ENCODE data around the gene TBL1XR1.
"Not testable (repeated sequence)": the region's sequence is repeated elsewhere in the genome, so short reads cannot be mapped to it uniquely, and the experiment has no call there.

The TBL1XR1 gene

GRCh38 chr3:177208223-177208622 is 10.9 kb upstream of the TBL1XR1 start:
- DNase-seq (ENCODE audit: low read depth, low spot score): no peak

- DNase-seq (ENCODE audit: low read depth, low spot score): no peak
Measured at GRCh38 chr3:177206936-177207335, 9.7 kb upstream of the TBL1XR1 start.

- no peak for DNase-seq (ENCODE audit: low read depth, low spot score)
Measured at GRCh38 chr3:177203689-177204395, 6.6 kb upstream of the TBL1XR1 start.

- DNase-seq (ENCODE audit: low read depth, low spot score): not testable (repeated sequence)
Measured at GRCh38 chr3:177203016-177203415, 5.7 kb upstream of the TBL1XR1 start.

- DNase-seq (ENCODE audit: low read depth, low spot score): no peak
Measured at GRCh38 chr3:177201700-177202397, 4.6 kb upstream of the TBL1XR1 start.

- no peak for DNase-seq (ENCODE audit: low read depth, low spot score)
Measured at GRCh38 chr3:177199206-177199760, 2.0 kb upstream of the TBL1XR1 start.

GRCh38 chr3:177197727-177198460 is 612 bp upstream of the TBL1XR1 start:
- DNase-seq (ENCODE audit: low read depth, low spot score): no peak

- no peak for DNase-seq (ENCODE audit: low read depth, low spot score)
Measured at GRCh38 chr3:177196456-177197040, 734 bp downstream of the TBL1XR1 start.

GRCh38 chr3:177196008-177196455 is 1.2 kb downstream of the TBL1XR1 start:
- DNase-seq (ENCODE audit: low read depth, low spot score): no peak

GRCh38 chr3:177195242-177195991 is 1.9 kb downstream of the TBL1XR1 start:
- DNase-seq (ENCODE audit: low read depth, low spot score): no peak

- DNase-seq (ENCODE audit: low read depth, low spot score): no peak
Measured at GRCh38 chr3:177194299-177194698, 3.0 kb downstream of the TBL1XR1 start.

- no peak for DNase-seq (ENCODE audit: low read depth, low spot score)
Measured at GRCh38 chr3:177193688-177194268, 3.5 kb downstream of the TBL1XR1 start.

GRCh38 chr3:177193275-177193674 is 4.0 kb downstream of the TBL1XR1 start:
- DNase-seq (ENCODE audit: low read depth, low spot score): not testable (repeated sequence)

- DNase-seq (ENCODE audit: low read depth, low spot score): no peak
Measured at GRCh38 chr3:177190756-177191681, 6.3 kb downstream of the TBL1XR1 start.

- DNase-seq (ENCODE audit: low read depth, low spot score): not testable (repeated sequence)
Measured at GRCh38 chr3:177190184-177190583, 7.1 kb downstream of the TBL1XR1 start.

GRCh38 chr3:177188325-177188724 is 9.0 kb downstream of the TBL1XR1 start:
- DNase-seq (ENCODE audit: low read depth, low spot score): not testable (repeated sequence)

- no peak for DNase-seq (ENCODE audit: low read depth, low spot score)
Measured at GRCh38 chr3:177186306-177186705, 11.0 kb downstream of the TBL1XR1 start.

GRCh38 chr3:177185035-177185574 is 12.2 kb downstream of the TBL1XR1 start:
- no peak for DNase-seq (ENCODE audit: low read depth, low spot score)

GRCh38 chr3:177184602-177185001 is 12.7 kb downstream of the TBL1XR1 start:
- not testable (repeated sequence) for DNase-seq (ENCODE audit: low read depth, low spot score)

Data from smooth muscle cell of the brain vasculature (primary cell).